Left lung (tissue), 10 donors: Measurements from ENCODE around the gene C9orf50. TPM values are rescaled to one million over a fixed set of nuclear protein-coding genes. Genes with fewer than 3 reads are reported as not detected.

Source experiments
- ATAC-seq: fragments of 200-7000 bp; cut with Tn5 transposase; one replicate; pipeline ENCODE4 v1.9.1; 2020; ENCODE audit warnings: moderate library complexity
- DNase-seq, 4 donors: peaks; one replicate each; pipeline ENCODE4 v3.0.0-alpha.2; 2013 to 2020
- H3K27ac ChIP-seq, 2 donors: fragments of 200-600 bp; sonication (generic) in 1 of 2; one replicate each; pipeline versions ENCODE4 v1.5.0 to v1.8.0; 2020 to 2021
- H3K27me3 ChIP-seq, 2 donors: fragments of 200-600 bp; sonication (generic) in 1 of 2; one replicate each; pipeline versions ENCODE4 v1.5.0 to v1.8.0; 2020 to 2021
- H3K36me3 ChIP-seq, 2 donors: fragments of 200-600 bp; sonication (generic) in 1 of 2; one replicate each; pipeline versions ENCODE4 v1.5.0 to v1.8.0; 2020 to 2021
- H3K4me1 ChIP-seq, 2 donors: fragments of 200-600 bp; one replicate each; pipeline ENCODE4 v1.8.0; 2021
- H3K4me3 ChIP-seq, 2 donors: fragments of 200-600 bp; sonication (generic) in 1 of 2; one replicate each; pipeline versions ENCODE4 v1.5.0 to v1.8.0; 2020 to 2021; ENCODE audit warnings: mild to moderate bottlenecking in 1 of 2
- H3K9me3 ChIP-seq, 2 donors: fragments of 200-600 bp; sonication (generic) in 1 of 2; one replicate each; pipeline versions ENCODE4 v1.5.0 to v1.8.0; 2020 to 2021
- CTCF ChIP-seq, 2 donors: fragments of 200-600 bp; sonication (generic) in 1 of 2; IDR thresholded peaks; one replicate each; pipeline versions ENCODE4 v1.5.0 to v1.8.0; 2021; ENCODE audit warnings: antibody characterized with exemption in 2 of 2
- intact Hi-C, 2 donors: fragments of 100-400 bp; cut with DNase I; formaldehyde crosslinking; loops; one replicate each; pipeline versions ENCODE4 v1.11.2 to v1.14.2; 2022
- polyA plus RNA-seq, 6 donors: library from polyadenylated mRNA; unstranded; fragments of 120-200 nt; gene quantifications; one replicate each; pipeline ENCODE4 v1.2.1, GENCODE V29; 2013; ENCODE audit not compliant: insufficient read length in 6 of 6
- total RNA-seq, 2 donors: library from RNA; stranded (reverse); fragmentation: NEBNext Ultra II Directional; extraction: Animal tissue kit (Norgen Biotek cat#: 25700); gene quantifications; one replicate each; pipeline ENCODE4 v1.2.1, GENCODE V29; 2021
- donor health status: DM: no; HTN: yes; CAD: no.
- donor health status: DM: no; HTN: no; CAD: no.

The C9orf50 gene
- total and polyA plus RNA-seq, 8 donors, result 0.18 to 0.51 (median 0.44) TPM; not detected in 2

- no peak for DNase-seq
- no peak for TF ChIP-seq CTCF (IDR thresholded peaks at IDR 0.05)
- ATAC-seq, result no peak
- H3K27ac ChIP-seq, result peak overlapping the region in 1 of 2 donors; percentile 92
- H3K4me3 ChIP-seq, result peak overlapping the region; percentile 54 to 89
- H3K27me3 ChIP-seq, result no peaks in the 10 kb centered on the region
- peaks cover 0 to 19% of the 10 kb centered on the region in 2 donors for H3K36me3 ChIP-seq
- intact Hi-C loops, result no loop called here
- no peaks in the 10 kb centered on the region for H3K9me3 ChIP-seq
- peaks cover 22 to 76% of the 10 kb centered on the region in 2 donors for H3K4me1 ChIP-seq
Measured at GRCh38 chr9:129627556-129628440, 6.9 kb upstream of the C9orf50 start.

- H3K27me3 ChIP-seq, result peaks cover 0 to 3% of the 10 kb centered on the region in 2 donors
- peaks cover 0 to 10% of the 10 kb centered on the region in 2 donors for H3K36me3 ChIP-seq
- H3K9me3 ChIP-seq, result no peaks in the 10 kb centered on the region
- peaks cover 22 to 75% of the 10 kb centered on the region in 2 donors for H3K4me1 ChIP-seq
- intact Hi-C loops, result no loop called here
- ATAC-seq, result peak; percentile 8
- peak overlapping the region; percentile 84 to 92 for H3K27ac ChIP-seq
- DNase-seq, result peak in 1 of 4 donors; percentile 22
- no peak for TF ChIP-seq CTCF (IDR thresholded peaks at IDR 0.05)
- H3K4me3 ChIP-seq, result peak overlapping the region; percentile 54 to 89
Measured at GRCh38 chr9:129626625-129627284, 5.9 kb upstream of the C9orf50 start.

GRCh38 chr9:129626079-129626624 lies 5.3 kb upstream of the C9orf50 start, which contains the start of gene NTMT1:
Gene NTMT1 (plus strand): TSS chr9:129626163. CDS start chr9:129632704, 6,541 bp downstream.
- H3K4me1 ChIP-seq, result peaks cover 22 to 69% of the 10 kb centered on the region in 2 donors
- H3K9me3 ChIP-seq, result no peaks in the 10 kb centered on the region
- peaks cover 0 to 4% of the 10 kb centered on the region in 2 donors for H3K36me3 ChIP-seq
- DNase-seq, result peak; percentile 80 to 96 (median 91)
- peak; percentile 95 for ATAC-seq
- intact Hi-C loops, result no loop called here
- TF ChIP-seq CTCF (IDR thresholded peaks at IDR 0.05), result no peak
- H3K4me3 ChIP-seq, result peak within 1 kb of the TSS; percentile 54 to 89
- H3K27me3 ChIP-seq, result peaks cover 0 to 9% of the 10 kb centered on the region in 2 donors
- H3K27ac ChIP-seq, result peak within 1 kb of the TSS; percentile 84 to 92

GRCh38 chr9:129624947-129625346 lies 4.0 kb upstream of the C9orf50 start:
- ATAC-seq (peak; percentile 9), DNase-seq (no peak)
- Histone ChIP-seq H3K27me3 (peaks cover 0 to 21% of the 10 kb centered on the region in 2 donors), H3K4me3 (peak overlapping the region in 1 of 2 donors; percentile 89), H3K36me3 (peaks cover 0 to 4% of the 10 kb centered on the region in 2 donors), H3K4me1 (peaks cover 27 to 70% of the 10 kb centered on the region in 2 donors), H3K27ac (peak overlapping the region; percentile 84 to 92), H3K9me3 (no peaks in the 10 kb centered on the region)
- TF ChIP-seq CTCF (IDR thresholded peaks at IDR 0.05), result no peak
- intact Hi-C loops, result no loop called here
